GM21367 (cell line): ENCODE data around the gene DLG1.
"Not testable (repeated sequence)": the region's sequence is repeated elsewhere in the genome, so short reads cannot be mapped to it uniquely, and the experiment has no call there.

Experiments
- ATAC-seq: cut with Tn5 transposase; IDR thresholded peaks from one replicate; pipeline ENCODE4 v1.9.1; 2021; ENCODE audit not compliant: unreplicated experiment

DLG1 gene

DNA sequence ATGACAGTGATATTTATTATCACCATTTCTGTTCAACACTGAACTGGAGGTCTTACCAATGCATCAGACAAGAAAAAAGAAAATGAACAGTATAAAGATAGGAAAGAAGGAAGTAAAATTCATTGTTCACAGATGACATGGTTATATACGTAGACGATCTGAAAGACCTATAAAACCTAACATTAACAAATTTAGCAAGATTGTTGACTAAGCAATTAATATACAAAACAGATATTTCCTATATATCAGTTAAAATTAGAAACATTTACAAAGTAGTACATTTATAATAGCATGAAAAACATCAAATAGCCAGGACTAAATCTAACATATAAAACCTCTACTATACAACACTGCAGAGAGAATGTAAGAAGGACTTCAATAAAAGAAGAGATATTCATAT, 176.0 kb downstream of the DLG1 start:
- no peak for ATAC-seq

DNA sequence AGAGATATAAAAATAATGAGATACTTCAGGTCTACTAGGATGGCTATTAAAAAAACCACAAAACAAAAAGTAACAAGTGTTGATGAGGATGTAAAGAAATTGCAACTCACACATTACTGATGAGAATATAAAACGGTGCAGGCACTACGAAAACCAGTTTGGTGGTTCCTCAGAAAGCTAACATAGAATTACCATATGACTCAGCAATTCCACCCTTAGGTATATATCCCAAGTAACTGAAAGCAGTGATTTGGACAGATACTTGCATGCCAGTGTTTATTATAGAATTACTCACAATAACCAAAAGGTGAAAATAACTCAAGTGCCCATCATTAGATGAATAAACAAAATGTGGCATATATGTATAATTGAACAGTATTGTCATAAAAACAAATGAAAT, 181.3 kb downstream of the DLG1 start:
- ATAC-seq = no peak

DNA sequence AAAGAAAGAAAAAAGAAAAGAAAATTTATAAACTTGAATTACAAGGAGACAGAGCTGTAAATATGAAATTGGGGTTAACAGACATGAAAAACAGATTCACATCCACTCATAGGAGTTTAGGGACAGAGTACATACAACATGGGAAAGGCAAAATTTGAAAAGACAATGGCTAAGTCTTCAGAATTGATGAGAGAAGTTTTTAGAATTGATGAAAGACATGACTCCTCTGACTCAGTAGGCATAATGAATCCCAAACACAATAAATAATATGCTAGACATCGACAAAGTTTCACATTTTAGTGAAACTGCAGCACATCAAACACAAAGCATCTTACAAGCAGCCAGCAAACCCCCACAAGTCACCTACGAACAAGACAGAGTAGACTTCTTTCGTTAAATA, 184.4 kb downstream of the DLG1 start:
- ATAC-seq = no peak

DNA sequence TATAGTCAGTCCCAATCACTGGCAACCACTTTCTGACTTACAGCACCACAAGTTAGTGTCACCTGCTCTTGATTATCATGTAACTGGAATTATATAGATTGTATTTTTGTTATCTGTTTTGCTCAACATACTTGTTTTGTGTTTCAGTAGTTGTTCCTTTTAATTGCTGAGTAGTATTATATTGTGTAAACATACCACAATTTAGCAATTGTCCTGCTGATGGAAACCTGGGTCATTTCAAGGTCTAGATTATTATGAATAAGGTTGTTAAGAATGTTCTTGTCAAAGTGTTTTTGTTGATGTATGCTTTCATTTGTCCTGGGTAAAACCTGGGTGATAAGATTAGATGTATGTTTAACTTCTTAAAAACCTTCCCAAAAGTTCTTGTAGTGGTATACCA, 186.7 kb downstream of the DLG1 start:
- no peak for ATAC-seq

DNA sequence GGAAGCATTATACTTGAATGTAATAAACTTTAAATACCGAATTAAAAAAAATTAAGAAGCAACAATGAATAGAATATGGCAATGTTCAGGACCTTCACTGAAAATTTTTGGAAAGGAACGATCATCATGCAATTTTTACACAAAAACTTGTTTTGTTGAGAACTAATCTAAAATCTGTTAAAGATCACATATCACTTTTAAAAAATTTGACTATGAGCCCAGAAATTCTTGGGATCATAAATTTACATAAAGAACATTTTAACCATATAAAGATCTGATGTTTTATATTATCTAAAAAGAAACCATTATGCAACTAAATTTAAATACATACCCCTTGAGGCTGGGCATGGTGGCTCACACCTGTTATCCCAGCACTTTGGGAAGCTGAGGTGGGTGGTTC, 192.6 kb downstream of the DLG1 start:
- ATAC-seq = no peak

DNA sequence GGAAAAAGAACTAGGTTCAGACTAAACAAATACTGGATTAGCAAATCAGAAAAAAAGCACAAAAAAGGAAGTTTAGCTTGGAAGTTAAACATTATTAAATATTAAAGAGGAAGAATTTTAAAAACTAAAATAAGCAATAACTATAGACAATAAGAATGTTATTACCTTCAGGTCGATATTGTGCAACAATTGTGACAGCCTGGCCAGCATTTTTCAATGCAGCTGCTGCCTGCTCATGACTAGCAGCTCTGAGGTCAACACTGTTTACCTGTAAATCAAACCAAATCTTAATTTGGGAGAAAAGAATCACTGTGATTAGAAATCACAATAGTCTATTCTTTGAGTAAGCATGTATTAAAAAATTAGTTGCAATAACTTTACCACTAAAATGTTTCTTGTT, 193.7 kb downstream of the DLG1 start:
- no peak for ATAC-seq

DNA sequence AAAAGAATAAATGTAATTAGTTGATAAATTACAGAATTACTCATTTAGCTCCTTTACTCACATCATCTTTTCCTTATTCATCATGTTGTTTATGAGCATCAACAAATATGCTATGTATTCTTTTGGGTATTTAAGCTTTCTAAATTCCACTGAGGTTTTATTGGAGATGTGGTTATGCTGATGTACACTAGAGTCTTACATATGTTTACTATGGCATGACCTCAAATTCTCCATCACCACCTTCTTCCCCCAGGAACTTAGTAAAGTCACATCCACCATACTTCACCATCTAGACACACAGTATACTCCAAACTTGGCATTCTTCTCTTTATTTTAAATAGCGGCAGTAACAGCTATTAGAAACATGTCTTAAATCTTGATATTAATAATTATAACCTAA, 194.6 kb downstream of the DLG1 start:
- no peak for ATAC-seq

DNA sequence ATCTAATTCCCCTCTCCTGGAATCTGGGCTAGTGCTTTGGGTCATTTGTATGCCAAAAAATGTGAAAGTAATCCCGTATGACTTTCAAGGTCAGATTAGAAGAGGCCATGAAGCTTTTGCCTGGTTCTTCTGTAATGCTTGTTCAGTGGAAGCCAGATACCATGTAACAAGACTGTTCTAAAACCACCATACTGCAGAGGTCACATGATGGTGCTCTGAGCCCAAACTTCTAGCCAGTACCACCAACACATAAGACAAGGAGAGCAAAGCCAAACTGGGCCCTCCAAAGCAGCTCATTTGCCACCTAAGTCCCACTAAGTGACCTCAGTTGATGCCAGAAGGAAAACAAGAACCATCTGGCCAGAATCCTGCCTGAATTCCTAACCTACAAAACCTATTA, 204.5 kb downstream of the DLG1 start:
- ATAC-seq = no peak

DNA sequence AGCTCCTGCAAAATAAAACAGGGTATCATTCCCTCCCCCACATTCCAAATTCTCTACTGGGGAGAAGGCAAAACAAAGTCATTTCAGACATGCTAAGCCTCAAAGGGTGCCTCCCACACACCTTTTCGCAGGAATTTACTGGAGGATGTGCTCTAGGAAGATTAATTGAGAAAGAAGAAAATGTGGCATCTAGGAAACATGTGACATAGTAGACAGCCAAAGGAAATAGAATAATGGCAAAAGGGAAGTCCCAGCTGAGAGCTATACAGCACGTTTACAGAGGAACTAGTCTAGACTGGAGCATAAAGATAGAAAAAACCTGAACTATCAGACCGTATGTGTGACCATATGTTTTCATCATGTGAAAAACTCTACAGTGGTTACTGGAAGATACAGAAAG, 210.0 kb downstream of the DLG1 start:
- no peak for ATAC-seq

DNA sequence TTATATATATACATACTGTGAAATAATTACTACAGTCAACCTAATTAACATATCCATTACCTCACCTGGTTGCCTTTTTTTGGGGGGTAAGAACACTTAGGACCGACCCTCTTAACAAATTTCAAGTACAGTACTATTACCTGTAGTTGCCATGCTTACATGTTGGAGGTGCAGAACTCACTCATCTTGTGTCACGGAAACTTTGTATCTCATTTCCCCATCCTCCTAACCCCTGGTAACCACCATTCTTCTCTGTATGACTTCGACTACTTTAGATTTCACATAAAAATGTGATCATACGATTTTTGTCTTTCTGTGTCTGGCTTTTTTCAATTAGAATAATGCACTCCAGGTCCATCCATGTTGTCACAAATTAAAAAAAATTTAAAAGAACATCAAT, 213.3 kb downstream of the DLG1 start:
- ATAC-seq = no peak

DNA sequence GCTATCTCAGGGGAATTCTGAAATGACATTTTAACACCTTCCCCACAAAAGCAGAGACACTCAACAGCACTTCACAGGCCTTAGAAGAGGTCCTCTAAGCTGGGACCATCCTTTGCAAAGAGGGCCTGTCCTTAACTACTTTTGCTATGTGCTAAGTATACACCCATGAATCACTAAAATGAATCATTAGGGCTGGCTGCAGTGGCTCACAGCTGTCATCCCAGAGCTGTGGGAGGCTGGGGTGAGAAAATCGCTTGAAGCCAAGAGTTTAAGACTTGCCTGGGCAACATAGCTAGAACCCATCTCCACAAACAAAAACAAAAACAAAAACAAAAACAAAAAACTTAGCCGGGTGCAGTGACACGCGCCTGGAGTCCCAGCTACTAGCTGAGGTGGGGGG, 214.9 kb downstream of the DLG1 start:
- no peak for ATAC-seq

DNA sequence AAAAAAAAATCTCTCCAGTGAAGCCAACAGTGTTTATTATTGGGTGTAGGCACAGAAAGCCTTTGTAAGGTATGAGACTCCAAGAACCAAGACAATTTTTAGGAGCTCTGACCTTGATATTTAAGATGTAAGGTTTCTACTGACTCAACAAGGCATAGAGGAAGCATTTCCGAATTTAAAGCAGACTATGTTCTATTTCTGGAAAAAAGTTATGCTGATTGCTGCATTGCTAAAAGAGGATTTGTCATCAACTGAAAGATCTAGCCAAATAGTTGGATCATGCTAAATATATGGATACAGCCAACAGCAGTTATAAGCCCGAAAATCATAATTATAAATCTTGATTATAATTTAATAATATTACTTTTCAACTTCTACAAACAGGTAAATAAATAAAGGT, 215.5 kb downstream of the DLG1 start:
- no peak for ATAC-seq

DNA sequence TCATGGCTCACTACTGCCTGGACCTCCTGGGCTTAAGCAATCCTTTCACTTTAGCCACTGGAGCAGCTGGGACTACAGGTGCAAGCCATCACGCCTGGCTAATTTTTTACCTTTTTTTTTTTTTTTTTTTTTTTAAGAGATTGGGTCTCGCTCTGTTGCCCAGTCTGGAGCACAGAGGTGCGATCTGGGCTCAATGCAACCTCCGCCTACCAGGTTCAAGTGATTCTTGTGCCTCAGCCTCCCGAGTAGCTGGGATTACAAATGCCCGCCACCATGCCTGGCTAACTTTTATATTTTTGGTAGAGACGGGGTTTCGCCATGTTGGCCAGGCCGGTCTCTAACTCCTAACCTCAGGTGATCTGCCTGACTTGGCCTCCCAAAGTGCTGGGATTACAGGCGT, 218.1 kb downstream of the DLG1 start:
- ATAC-seq = no peak

DNA sequence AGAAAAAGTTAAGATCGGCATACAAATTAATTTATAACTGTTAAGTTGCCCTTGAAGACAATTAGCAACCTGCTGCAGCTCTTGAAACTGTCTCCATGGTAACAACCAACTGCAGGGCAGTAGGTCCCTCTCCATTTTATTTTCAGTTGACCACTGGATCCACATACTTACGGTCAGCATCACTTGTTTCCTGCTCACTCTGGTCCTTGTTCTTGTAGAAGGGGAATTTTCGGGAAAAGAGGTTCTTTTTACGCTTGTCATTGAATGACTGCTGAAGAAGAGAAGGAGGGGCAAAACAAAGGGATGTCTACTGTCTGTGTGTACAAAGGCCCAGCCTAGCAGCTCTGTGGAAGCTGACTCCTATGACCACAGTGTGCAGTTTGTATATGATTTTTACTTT, 222.0 kb downstream of the DLG1 start:
- no peak for ATAC-seq

DNA sequence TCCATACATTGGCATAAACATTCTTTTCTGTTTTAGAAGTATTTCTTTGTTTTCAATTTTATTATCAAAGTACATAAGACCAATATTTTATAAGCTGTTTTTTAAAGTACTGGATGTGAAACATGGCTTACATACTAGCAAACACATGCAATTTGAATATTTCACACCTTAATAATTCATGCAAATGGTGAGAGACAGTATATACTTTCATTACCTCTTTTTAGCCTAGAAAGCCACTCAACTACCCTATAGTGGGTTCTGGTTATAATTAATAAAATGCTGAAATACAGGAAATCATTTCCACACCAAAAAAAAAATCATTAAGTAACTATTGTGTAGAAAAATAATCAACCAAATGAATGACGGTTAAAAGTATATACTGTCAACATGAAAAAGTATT, 230.3 kb downstream of the DLG1 start:
- ATAC-seq = no peak

DNA sequence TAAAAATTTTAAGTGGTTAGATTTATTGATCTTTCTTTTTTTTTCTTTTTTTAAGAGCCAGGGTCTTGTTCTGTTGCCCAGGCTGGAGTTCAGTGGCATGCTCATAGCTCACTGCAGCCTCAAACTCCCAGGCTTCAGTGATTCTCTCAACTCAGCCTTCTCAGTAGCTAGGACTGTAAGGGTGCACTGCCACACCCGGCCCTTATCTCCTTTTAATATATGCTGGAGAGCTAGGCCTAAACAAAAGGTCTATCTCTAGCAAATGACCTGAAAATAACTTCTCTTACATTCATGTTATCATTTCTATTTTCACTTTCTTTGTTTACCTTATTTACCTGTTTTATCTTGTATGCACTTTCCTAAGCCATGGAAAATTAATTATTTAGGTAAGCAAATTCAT, 233.6 kb downstream of the DLG1 start:
- ATAC-seq = no peak

DNA sequence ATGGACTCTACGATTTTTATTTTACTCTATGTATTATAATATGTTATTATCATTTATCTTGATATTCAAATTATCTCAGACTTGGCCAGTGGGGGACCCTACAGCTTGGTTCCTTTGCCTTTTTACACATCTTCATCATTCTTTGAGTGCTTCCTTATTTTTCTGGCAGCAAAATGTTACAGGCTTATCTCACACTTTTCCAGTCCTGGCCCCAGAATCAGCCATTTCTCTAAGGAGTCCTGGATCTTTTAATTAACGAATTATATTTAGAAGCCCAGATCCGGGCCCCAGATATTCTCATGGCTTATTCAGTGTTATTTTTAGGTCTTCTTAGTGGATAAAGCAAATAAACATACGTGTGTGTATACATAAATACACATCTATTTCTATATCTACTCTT, 236.0 kb downstream of the DLG1 start:
- no peak for ATAC-seq

DNA sequence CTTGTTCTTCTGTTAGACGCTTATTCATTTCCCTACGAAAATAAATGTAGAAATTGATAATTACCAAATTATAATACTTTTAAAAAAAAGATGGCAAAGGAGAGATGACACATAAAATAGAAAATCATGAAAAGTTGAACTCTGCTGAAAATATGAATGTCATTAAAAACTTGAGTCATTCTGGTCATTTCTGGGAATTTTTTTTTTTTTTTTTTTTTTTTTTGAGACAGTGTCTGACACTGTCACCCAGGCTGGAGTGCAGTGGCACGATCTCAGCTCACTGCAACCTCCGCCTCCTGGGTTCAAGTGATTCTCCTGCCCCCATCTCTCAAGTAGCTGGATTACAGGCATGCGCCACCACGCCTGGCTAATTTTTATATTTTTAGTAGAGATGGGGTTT, 246.8 kb downstream of the DLG1 start:
- ATAC-seq = not testable (repeated sequence)

DNA sequence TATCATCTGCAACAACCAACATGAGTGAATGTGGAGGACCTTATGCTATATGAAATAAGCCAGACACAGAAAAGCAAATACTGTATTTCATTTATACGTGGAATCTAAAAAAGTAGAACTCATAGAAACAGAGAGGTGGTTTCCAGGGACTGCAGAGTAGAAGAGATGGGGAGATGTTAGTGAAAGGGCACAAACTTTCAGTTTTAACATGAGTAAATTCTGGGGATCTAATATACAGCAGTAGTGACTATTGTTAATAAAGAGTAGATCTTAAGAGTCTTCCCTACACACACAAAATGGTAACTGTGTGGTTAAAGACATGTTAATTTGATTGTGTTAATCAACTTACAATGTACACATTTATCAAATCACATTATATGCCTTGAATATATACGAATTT, 247.9 kb downstream of the DLG1 start:
- ATAC-seq = no peak

DNA sequence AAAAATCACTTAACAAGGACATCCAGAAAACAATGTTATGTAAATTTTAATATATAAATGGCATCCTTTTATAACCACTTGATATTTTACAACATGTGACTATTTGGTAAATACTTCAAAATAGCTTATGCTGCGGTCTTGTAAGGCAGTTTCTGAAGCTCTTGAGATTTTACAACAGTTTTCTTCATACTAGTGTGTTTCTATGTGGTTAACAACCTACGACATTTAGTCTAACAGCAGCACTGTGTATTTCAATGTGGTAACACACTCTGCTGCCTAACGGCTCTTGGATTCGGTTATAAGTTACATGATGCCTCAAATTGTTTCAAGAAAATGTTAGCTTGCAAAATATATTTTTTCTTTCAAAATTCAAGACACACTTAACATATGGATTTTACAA, 255.9 kb downstream of the DLG1 start:
- no peak for ATAC-seq

DNA sequence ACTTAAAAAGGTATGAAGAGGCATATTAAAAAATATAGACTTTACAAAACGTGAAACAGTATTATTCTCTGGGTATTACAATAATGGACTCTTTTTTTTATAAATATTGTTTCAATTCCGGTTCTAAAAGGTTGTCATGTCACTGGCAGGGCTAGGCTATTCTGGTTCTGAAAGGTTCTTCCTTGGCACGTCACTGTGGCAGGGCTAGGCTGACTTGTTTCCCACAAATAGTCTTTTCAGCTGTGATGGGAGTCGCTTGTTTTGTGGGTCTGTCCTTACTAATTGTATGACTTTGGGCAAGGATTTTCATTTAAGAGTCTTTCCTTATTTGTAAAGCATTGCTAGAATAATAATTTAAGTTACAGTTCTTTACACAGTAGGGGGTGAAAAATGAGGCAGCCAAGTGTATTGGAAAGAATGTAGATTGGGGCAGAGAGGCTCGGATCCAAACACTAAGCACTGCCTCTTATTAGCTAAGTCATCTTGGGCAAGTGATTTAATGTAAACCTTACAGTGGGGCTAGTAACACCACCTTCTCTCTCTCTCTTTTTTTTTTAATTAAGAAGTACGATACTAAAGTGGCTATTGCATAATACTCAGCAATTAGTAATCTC, 256.4 kb downstream of the DLG1 start:
- no peak for ATAC-seq

DNA sequence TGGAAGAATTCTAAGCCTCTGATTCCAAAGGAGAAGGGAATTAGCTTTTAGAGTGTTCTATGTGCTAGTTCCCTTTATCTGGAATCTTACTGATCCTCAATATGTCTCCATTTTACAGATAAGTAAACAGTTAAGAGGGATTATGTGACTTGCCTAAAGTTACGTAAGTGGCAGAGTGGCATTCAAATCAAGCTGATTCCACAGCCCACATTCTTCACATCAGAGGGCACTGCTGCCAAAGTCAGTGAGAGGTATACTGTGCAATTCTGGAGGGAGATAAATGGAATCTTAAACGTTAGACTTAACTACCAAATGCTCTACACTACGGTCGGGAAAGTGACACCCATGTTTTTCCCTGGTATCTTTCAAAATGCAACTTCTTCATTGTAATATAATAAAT, 257.8 kb downstream of the DLG1 start:
- no peak for ATAC-seq

DNA sequence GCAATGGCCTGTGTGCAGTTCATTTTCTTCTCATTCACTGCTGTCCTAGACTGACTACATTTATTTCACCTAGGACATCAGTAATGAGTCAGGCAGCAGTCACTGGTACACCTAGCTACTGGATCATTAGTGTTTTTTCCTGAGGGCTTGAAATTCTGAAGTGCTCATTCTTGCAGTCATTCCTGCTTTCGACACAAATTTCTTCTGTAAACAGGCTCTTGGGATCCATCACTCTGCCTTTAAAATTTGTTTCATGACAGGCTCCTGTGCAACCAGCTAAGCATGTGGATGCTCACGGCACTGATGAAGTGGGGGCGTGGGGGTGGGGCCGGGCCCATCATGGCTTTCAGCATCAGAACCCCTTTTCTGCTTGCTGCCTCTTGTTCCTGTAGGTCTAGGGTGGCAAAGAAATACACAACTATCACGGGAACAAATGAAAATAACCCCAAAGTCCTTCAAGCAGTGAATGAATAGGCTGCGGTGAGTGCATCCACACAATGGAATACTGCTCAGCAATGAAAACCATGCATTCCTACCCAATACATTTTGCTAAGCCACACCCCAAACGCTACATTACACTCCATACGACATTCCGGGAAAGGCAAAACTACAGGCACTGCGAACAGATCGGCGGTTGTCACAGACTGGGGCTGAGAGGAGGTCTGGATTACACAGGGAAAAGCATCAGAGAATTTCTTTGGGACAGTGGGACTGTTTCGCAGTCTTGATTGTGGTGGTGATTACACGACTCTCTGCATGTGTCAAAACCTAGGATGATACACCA, 259.5 kb downstream of the DLG1 start:
- no peak for ATAC-seq
